H1 (cell line): ENCODE results near the gene LDB1. TPM values are rescaled to one million over a fixed set of nuclear protein-coding genes. Genes with fewer than 3 reads are reported as not detected.

Experiments used
- CTCF ChIA-PET: fragments of 300-600 bp; sonication (Branson Sonifier 250); formaldehyde crosslinking; loops from one replicate; lab custom pipeline; 2021; ENCODE audit not compliant: partially characterized antibody; lab: Charles Lee
- POLR2A ChIA-PET: fragments of 300-600 bp; sonication (Branson Sonifier 250); formaldehyde crosslinking; loops from one replicate; lab custom pipeline; 2021; ENCODE audit warnings: inconsistent platforms; ENCODE audit not compliant: partially characterized antibody; lab: Charles Lee
- DNase-seq, 2 experiments: peaks; one replicate each; pipeline versions ENCODE4 v3.0.0 to v3.0.0-alpha.2; 2010 to 2022; ENCODE audit warnings: low spot score in 2 of 2, low read depth in 1 of 2, mixed read lengths in 1 of 2
- FAIRE-seq: peaks from 2 replicates; lab custom pipeline; 2011; peaks lifted over from hg19 to GRCh38; lab: Jason Lieb, UNC
- H2AFZ ChIP-seq: 2 replicates; pipeline ENCODE4 v1.8.1; 2012; ENCODE audit warnings: low read length, inconsistent platforms
- H2AK5ac ChIP-seq: 2 replicates; pipeline ENCODE4 v1.6.1; 2013; ENCODE audit warnings: low read depth, low read length
- H2BK120ac ChIP-seq: replicated peaks from 2 replicates; pipeline ENCODE3; 2013; ENCODE audit warnings: low read depth, low read length, inconsistent platforms
- H2BK12ac ChIP-seq: 2 replicates; pipeline ENCODE4 v1.6.1; 2013; ENCODE audit warnings: low read depth, low read length
- H2BK15ac ChIP-seq: 2 replicates; pipeline ENCODE4 v1.6.1; 2013; ENCODE audit warnings: low read length
- H2BK20ac ChIP-seq: 2 replicates; pipeline ENCODE4 v1.6.1; 2013; ENCODE audit warnings: low read length
- H2BK5ac ChIP-seq: 2 replicates; pipeline ENCODE4 v1.6.1; 2013; ENCODE audit warnings: low read depth, low read length
- H3K14ac ChIP-seq: 2 replicates; pipeline ENCODE4 v1.6.1; 2013; ENCODE audit warnings: inconsistent platforms; ENCODE audit not compliant: insufficient read length
- H3K18ac ChIP-seq: 2 replicates; pipeline ENCODE4 v1.6.1; 2013; ENCODE audit warnings: low read length; ENCODE audit errors: extremely low read depth
- H3K23ac ChIP-seq: 2 replicates; pipeline ENCODE4 v1.6.1; 2013; ENCODE audit warnings: inconsistent platforms; ENCODE audit not compliant: insufficient read length
- H3K23me2 ChIP-seq: 2 replicates; pipeline ENCODE4 v1.6.1; 2013; ENCODE audit warnings: low read depth, low read length
- H3K27ac ChIP-seq: 2 replicates; pipeline ENCODE4 v1.6.1; 2011; ENCODE audit warnings: low read depth, low read length, inconsistent platforms
- H3K27me3 ChIP-seq, 4 experiments: replicated peaks in 1 of 4; 1 replicate in 1 of 4; 2 replicates in 3 of 4; pipeline versions ENCODE4 v1.6.1 to v1.8.1; 2011 to 2013; ENCODE audit warnings: low read length in 3 of 4, mild to moderate bottlenecking in 3 of 4, inconsistent platforms in 2 of 4, mixed read lengths in 2 of 4, moderate library complexity in 1 of 4; ENCODE audit not compliant: control insufficient read depth in 3 of 4, insufficient read depth in 3 of 4; ENCODE audit errors: extremely low read depth in 1 of 4
- H3K36me3 ChIP-seq, 4 experiments: 2 replicates each; pipeline versions ENCODE4 v1.6.1 to v1.8.1; 2011 to 2013; ENCODE audit warnings: mild to moderate bottlenecking in 4 of 4, low read length in 3 of 4, moderate library complexity in 2 of 4, control low read depth in 1 of 4, inconsistent platforms in 1 of 4; ENCODE audit not compliant: insufficient read depth in 4 of 4, control insufficient read depth in 2 of 4
- H3K4ac ChIP-seq: replicated peaks from 2 replicates; pipeline ENCODE3; 2013; ENCODE audit warnings: low read length, low read depth, mixed read lengths, inconsistent platforms; ENCODE audit not compliant: insufficient read length
- H3K4me1 ChIP-seq, 4 experiments: replicated peaks in 1 of 4; 1 replicate in 1 of 4; 2 replicates in 3 of 4; pipeline versions ENCODE4 v1.6.1 to v1.8.1; 2011 to 2013; ENCODE audit warnings: low read length in 3 of 4, inconsistent platforms in 2 of 4, mixed read lengths in 1 of 4; ENCODE audit not compliant: insufficient read depth in 4 of 4, control insufficient read depth in 3 of 4
- H3K4me2 ChIP-seq, 2 experiments: 2 replicates each; pipeline versions ENCODE4 v1.6.1 to v1.8.1; 2011 to 2013; ENCODE audit warnings: low read depth in 2 of 2, low read length in 2 of 2, control low read depth in 1 of 2, inconsistent platforms in 1 of 2, mild to moderate bottlenecking in 1 of 2; ENCODE audit not compliant: insufficient read depth in 1 of 2
- H3K4me3 ChIP-seq, 4 experiments: fragments of 200-600, 300-600 bp in 1 of 4; sonication (generic), shearing (Covaris generic), sonication (Bioruptor Twin) in 1 of 4; 2 replicates each; pipeline versions ENCODE4 v1.5.1 to v1.8.1; 2011 to 2016; ENCODE audit warnings: low read length in 4 of 4, low read depth in 3 of 4, control low read depth in 2 of 4, inconsistent platforms in 2 of 4, mild to moderate bottlenecking in 2 of 4, mixed read lengths in 1 of 4, moderate library complexity in 1 of 4; ENCODE audit not compliant: insufficient read depth in 2 of 4; ENCODE audit errors: extremely low read depth in 1 of 4
- H3K56ac ChIP-seq: replicated peaks from 2 replicates; pipeline ENCODE3; 2013; ENCODE audit warnings: low read depth, mild to moderate bottlenecking, mixed read lengths, low read length, inconsistent platforms; ENCODE audit not compliant: insufficient read length
- H3K79me1 ChIP-seq: 2 replicates; pipeline ENCODE4 v1.6.1; 2013; ENCODE audit warnings: low read depth, low read length, control low read depth
- H3K79me2 ChIP-seq, 2 experiments: 2 replicates each; pipeline versions ENCODE4 v1.6.1 to v1.8.1; 2012 to 2013; ENCODE audit warnings: low read length in 2 of 2, mild to moderate bottlenecking in 2 of 2, inconsistent platforms in 1 of 2; ENCODE audit not compliant: insufficient read depth in 2 of 2, control insufficient read depth in 1 of 2
- H3K9ac ChIP-seq, 4 experiments: replicated peaks in 1 of 4; 1 replicate in 1 of 4; 2 replicates in 3 of 4; pipeline versions ENCODE4 v1.6.1 to v1.8.1; 2011 to 2013; ENCODE audit warnings: low read depth in 3 of 4, low read length in 3 of 4, control low read depth in 2 of 4, mild to moderate bottlenecking in 2 of 4, moderate library complexity in 2 of 4, inconsistent platforms in 1 of 4; ENCODE audit errors: extremely low read depth in 1 of 4
- H3K9me3 ChIP-seq, 2 experiments: 2 replicates each; pipeline versions ENCODE4 v1.6.1 to v1.8.1; 2012 to 2013; ENCODE audit warnings: mild to moderate bottlenecking in 2 of 2, moderate library complexity in 2 of 2, control low read depth in 1 of 2, inconsistent platforms in 1 of 2, low read depth in 1 of 2, low read length in 1 of 2, mixed read lengths in 1 of 2; ENCODE audit not compliant: insufficient read depth in 2 of 2
- H4K20me1 ChIP-seq, 2 experiments: replicated peaks in 1 of 2; 2 replicates each; pipeline versions ENCODE3 to v1.8.1; 2011 to 2013; ENCODE audit warnings: inconsistent platforms in 2 of 2, low read length in 2 of 2, mild to moderate bottlenecking in 1 of 2; ENCODE audit not compliant: insufficient read depth in 2 of 2, control insufficient read depth in 1 of 2
- H4K5ac ChIP-seq: 2 replicates; pipeline ENCODE4 v1.6.1; 2013; ENCODE audit warnings: low read length, low read depth, mixed read lengths, inconsistent platforms; ENCODE audit not compliant: insufficient read length
- H4K8ac ChIP-seq: 2 replicates; pipeline ENCODE4 v1.8.0; 2013; ENCODE audit warnings: mild to moderate bottlenecking, moderate library complexity, low read length, inconsistent platforms; ENCODE audit not compliant: insufficient read depth; ENCODE audit errors: extremely low read depth
- H4K91ac ChIP-seq: replicated peaks from 2 replicates; pipeline ENCODE3; 2013; ENCODE audit warnings: low read length, mixed read lengths, inconsistent platforms; ENCODE audit not compliant: insufficient read length
- BACH1 ChIP-seq: IDR thresholded peaks from 2 replicates; pipeline ENCODE4 v1.6.1; 2012; ENCODE audit warnings: low read length, improper control_type of control experiment
- GTF2F1 ChIP-seq: IDR thresholded peaks from 2 replicates; pipeline ENCODE4 v1.6.1; 2012; ENCODE audit warnings: low read depth, low read length, improper control_type of control experiment, borderline replicate concordance
- JUND ChIP-seq: IDR thresholded peaks from 2 replicates; pipeline ENCODE4 v1.6.1; 2011; ENCODE audit warnings: mild to moderate bottlenecking, improper control_type of control experiment, low read length
- KDM5A ChIP-seq: fragments of 200-600 bp; IDR thresholded peaks from 2 replicates; pipeline ENCODE4 v1.7.1; 2012; ENCODE audit warnings: mild to moderate bottlenecking, low read length, inconsistent platforms, mixed read lengths
- RBBP5 ChIP-seq: IDR thresholded peaks from 2 replicates; pipeline ENCODE4 v1.7.1; 2012; ENCODE audit warnings: low read depth, mild to moderate bottlenecking, inconsistent platforms, low read length, moderate library complexity, borderline replicate concordance
- SIN3A ChIP-seq, 2 experiments: IDR thresholded peaks in 1 of 2; conservative IDR thresholded peaks in 1 of 2; 2 replicates each; pipeline ENCODE4 v1.6.1; 2011 to 2012; ENCODE audit warnings: low read length in 2 of 2, improper control_type of control experiment in 1 of 2, low read depth in 1 of 2, mild to moderate bottlenecking in 1 of 2
- WGBS, 2 experiments: shearing (Covaris generic) in 1 of 2; methylation state at CpG; one replicate each; pipeline versions ENCODE4 v1.1.6 to v1.1.7; 2013 to 2015; ENCODE audit warnings: low lambda C conversion rate in 2 of 2, mixed read lengths in 2 of 2, inconsistent platforms in 1 of 2, low coverage in 1 of 2, missing lambda C conversion rate in 1 of 2; ENCODE audit not compliant: insufficient replicate concordance in 2 of 2, insufficient coverage in 1 of 2, insufficient read length in 1 of 2; ENCODE audit errors: extremely low coverage in 1 of 2, missing lambda C conversion rate in 1 of 2; 5-methylcytosine and 5-hydroxymethylcytosine counted together
- polyA plus RNA-seq, 7 experiments: library from polyadenylated mRNA; depleted of rRNA in 3 of 7; stranded (reverse) in 5 of 7; unstranded in 2 of 7; fragments of >200 nt in 5 of 7; fragments of 200-250 nt in 2 of 7; gene quantifications; 1 replicate in 5 of 7; 2 replicates in 1 of 7; 4 replicates in 1 of 7; pipeline versions ENCODE4 v1.2.1 to v1.2.3, GENCODE V29; 2011 to 2013; ENCODE audit warnings: missing spikeins in 2 of 7, mixed read lengths in 2 of 7
- total RNA-seq: library from RNA; stranded (reverse); fragmentation: NEBNext Ultra II Directional; extraction: Animal tissue kit (Norgen Biotek cat#: 25700); gene quantifications from 2 replicates; pipeline ENCODE4 v1.2.1, GENCODE V29; 2021
- TF ChIP-seq, protein P1 (sequence below), 3 experiments: IDR thresholded peaks; 1 replicate in 2 of 3; 2 replicates in 1 of 3; pipeline versions ENCODE4 v1.5.1 to v1.6.1; 2011; ENCODE audit warnings: low read length in 3 of 3, mild to moderate bottlenecking in 3 of 3, inconsistent platforms in 2 of 3, low read depth in 1 of 3, moderate library complexity in 1 of 3; ENCODE audit not compliant: insufficient read depth in 1 of 3; ENCODE audit errors: control extremely low read depth in 1 of 3
- TF ChIP-seq, protein P2 (sequence below): IDR thresholded peaks from 2 replicates; pipeline ENCODE4 v1.6.1; 2011; ENCODE audit warnings: low read depth, mild to moderate bottlenecking, low read length; ENCODE audit not compliant: insufficient read depth

The LDB1 gene
- total and polyA plus RNA-seq, 2 of the 8 experiments (the other 6 are each of a cell fraction or from before 2014, with no cell fraction given), result 88.4 to 138 TPM

DNA sequence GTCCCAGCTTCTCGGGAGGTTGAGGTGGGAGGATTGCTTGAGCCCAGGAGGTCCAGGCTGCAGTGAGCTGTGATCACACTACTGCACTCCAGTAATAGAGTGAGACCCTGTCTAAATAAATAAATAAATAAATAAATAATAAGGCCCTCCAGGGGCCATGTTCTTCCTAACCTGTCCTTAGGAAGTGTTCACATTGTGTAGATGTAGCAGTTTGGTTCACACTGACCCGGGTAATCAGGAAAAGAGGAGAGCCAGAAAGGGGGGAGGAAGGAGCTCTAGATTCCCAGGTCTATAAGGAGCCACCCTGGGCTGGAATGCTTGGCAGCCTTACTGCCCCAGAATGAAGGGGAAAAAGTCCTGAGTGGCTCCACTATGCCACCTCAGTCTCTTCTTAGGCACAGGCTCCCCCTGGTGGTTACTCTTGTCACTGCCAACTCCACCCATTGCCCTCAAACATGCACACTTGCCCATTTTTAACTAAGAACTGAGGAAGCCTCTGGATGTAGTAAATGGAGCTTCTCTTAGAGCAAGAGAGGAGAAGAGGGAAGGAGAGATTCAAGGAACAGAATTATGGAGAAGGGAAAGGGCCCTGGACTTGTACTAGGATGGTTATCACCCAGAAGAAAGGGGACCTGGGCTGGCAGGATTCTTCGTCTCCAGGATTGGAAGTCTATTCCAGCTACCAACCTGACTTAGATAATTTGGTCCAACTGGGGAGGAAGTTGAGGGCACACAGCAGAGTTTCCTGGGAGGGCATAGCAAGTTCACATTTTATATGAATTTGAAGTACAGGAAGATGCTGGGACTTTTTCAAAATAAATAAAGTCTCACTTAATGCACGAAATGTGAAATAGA is 47.3 kb downstream of the LDB1 start:
- 79% methylated on average over 4 of the region's 4 CpGs; no CpG with 5 or more reads in 1 of the 2 experiments for WGBS, 2 experiments
- H2BK120ac ChIP-seq, result no peak overlapping the region
- H2BK20ac ChIP-seq, result no peak overlapping the region
- no peak overlapping the region for H3K56ac ChIP-seq
- no peak overlapping the region for H2AFZ ChIP-seq
- H3K36me3 ChIP-seq, result no peaks in the 10 kb centered on the region
- H4K91ac ChIP-seq, result no peak overlapping the region
- no peaks in the 10 kb centered on the region for H3K9me3 ChIP-seq
- H3K79me2 ChIP-seq, result no peaks in the 10 kb centered on the region
- H3K9ac ChIP-seq, result no peak overlapping the region
- H3K4ac ChIP-seq, result no peak overlapping the region
- no peak overlapping the region for H3K4me2 ChIP-seq
- H2BK12ac ChIP-seq, result no peak overlapping the region
- no peak overlapping the region for H3K14ac ChIP-seq
- ChIA-PET CTCF (interaction anchor here (0.5 to 7.7 kb wide), 70 partner anchors 9 to 1521 kb away, joined by 3 to 76 read pairs (median 4); partner anchors contain the start of genes ARMH3, C10orf95, KCNIP2 and NPM3), POLR2A (interaction anchor here (0.6 to 1.6 kb wide), 12 partner anchors 8 to 359 kb away, joined by 3 to 5 read pairs (median 3); partner anchors contain the start of gene ARMH3)
- H4K5ac ChIP-seq, result no peak overlapping the region
- no peak overlapping the region for H3K4me3 ChIP-seq
- DNase-seq, result peak in 1 of 2 experiments; percentile 94
- H3K79me1 ChIP-seq, result peaks cover 2% of the 10 kb centered on the region; the same call in 1 of the 2 replicates
- peaks cover 2% of the 10 kb centered on the region in 2 experiments for H4K20me1 ChIP-seq
- no peak overlapping the region for H2AK5ac ChIP-seq
- no peak overlapping the region for H3K18ac ChIP-seq
- H3K4me1 ChIP-seq, result 0 out of 7 replicates have a peak, but pooled peaks cover 0 to 2% (median 0%) of the 10 kb centered on the region in 4 experiments
- H4K8ac ChIP-seq, result no peak overlapping the region
- H2BK5ac ChIP-seq, result no peak overlapping the region
- H3K23me2 ChIP-seq, result no peaks in the 10 kb centered on the region
- no peak overlapping the region for H3K27ac ChIP-seq
- peak; percentile 50 for FAIRE-seq
- H2BK15ac ChIP-seq, result no peak overlapping the region
- H3K27me3 ChIP-seq, result no peaks in the 10 kb centered on the region; a peak in 1 of 7 replicates
- H3K23ac ChIP-seq, result no peak overlapping the region
- TF ChIP-seq, protein P1, sequence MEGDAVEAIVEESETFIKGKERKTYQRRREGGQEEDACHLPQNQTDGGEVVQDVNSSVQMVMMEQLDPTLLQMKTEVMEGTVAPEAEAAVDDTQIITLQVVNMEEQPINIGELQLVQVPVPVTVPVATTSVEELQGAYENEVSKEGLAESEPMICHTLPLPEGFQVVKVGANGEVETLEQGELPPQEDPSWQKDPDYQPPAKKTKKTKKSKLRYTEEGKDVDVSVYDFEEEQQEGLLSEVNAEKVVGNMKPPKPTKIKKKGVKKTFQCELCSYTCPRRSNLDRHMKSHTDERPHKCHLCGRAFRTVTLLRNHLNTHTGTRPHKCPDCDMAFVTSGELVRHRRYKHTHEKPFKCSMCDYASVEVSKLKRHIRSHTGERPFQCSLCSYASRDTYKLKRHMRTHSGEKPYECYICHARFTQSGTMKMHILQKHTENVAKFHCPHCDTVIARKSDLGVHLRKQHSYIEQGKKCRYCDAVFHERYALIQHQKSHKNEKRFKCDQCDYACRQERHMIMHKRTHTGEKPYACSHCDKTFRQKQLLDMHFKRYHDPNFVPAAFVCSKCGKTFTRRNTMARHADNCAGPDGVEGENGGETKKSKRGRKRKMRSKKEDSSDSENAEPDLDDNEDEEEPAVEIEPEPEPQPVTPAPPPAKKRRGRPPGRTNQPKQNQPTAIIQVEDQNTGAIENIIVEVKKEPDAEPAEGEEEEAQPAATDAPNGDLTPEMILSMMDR (IDR thresholded peaks at IDR 0.05; ENCODE audit: control extremely low read depth in 1 of 3, insufficient read depth in 1 of 3, low read depth in 1 of 3, low read length in 3 of 3), result peak; percentile 89 to 95 (median 90)
- TF ChIP-seq, protein P2, sequence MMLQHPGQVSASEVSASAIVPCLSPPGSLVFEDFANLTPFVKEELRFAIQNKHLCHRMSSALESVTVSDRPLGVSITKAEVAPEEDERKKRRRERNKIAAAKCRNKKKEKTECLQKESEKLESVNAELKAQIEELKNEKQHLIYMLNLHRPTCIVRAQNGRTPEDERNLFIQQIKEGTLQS, result no peak
- TF ChIP-seq BACH1 (peak; percentile 77), JUND (no peak), RBBP5 (no peak), KDM5A (no peak), SIN3A (conservative IDR thresholded peaks at IDR 0.05 in 1 of 2, IDR thresholded peaks at IDR 0.05 in 1 of 2; ENCODE audit: low read depth in 1 of 2, low read length in 2 of 2) (no peak), GTF2F1 (no peak)
